Measurements from ENCODE around the gene PRPH.

Gene PRPH

GRCh38 chr12:49334226-49334625 lies 39.3 kb downstream of the PRPH start:
- H3F3A ChIP-seq (ENCODE audit: insufficient read depth), result no peaks in the 10 kb centered on the region
- H2AFZ ChIP-seq (ENCODE audit: low read depth, low read length, severe bottlenecking), result no peak overlapping the region
- H3K27me3 ChIP-seq (ENCODE audit: low read length), result no peaks in the 10 kb centered on the region
- H3K9me3 ChIP-seq (ENCODE audit: insufficient read depth, low read length), result no peaks in the 10 kb centered on the region
- H3K79me2 ChIP-seq (ENCODE audit: insufficient read depth, low read length), result no peaks in the 10 kb centered on the region
- no peaks in the 10 kb centered on the region for H3K9me2 ChIP-seq (replicated peaks; ENCODE audit: insufficient read depth, low read length)
- H3K9ac ChIP-seq (ENCODE audit: low read length), result no peak overlapping the region
- H3K4me2 ChIP-seq (ENCODE audit: low read depth, low read length, poor library complexity, severe bottlenecking), result no peak overlapping the region
- no peak overlapping the region for H3K4me3 ChIP-seq (ENCODE audit: insufficient read depth, low read length, poor library complexity, severe bottlenecking)
- H3K36me3 ChIP-seq (ENCODE audit: low read length), result no peaks in the 10 kb centered on the region; the same call in 1 of the 2 replicates
- no peak overlapping the region for H3K27ac ChIP-seq (ENCODE audit: low read depth, low read length)
- no peaks in the 10 kb centered on the region for H4K20me1 ChIP-seq (ENCODE audit: low read depth, low read length)
- no peak for TF ChIP-seq CTCF (IDR thresholded peaks at IDR 0.05; ENCODE audit: insufficient read depth, low read length, poor library complexity, severe bottlenecking)
- no peak for TF ChIP-seq EZH2phosphoT487 (conservative IDR thresholded peaks at IDR 0.05; ENCODE audit: low read length)

GRCh38 chr12:49334681-49335080 lies 39.7 kb downstream of the PRPH start:
- Histone ChIP-seq H3K4me3 (ENCODE audit: insufficient read depth, low read length, poor library complexity, severe bottlenecking) (no peak overlapping the region), H3K36me3 (ENCODE audit: low read length) (no peaks in the 10 kb centered on the region; the same call in 1 of the 2 replicates), H4K20me1 (ENCODE audit: low read depth, low read length) (no peaks in the 10 kb centered on the region), H3K79me2 (ENCODE audit: insufficient read depth, low read length) (no peaks in the 10 kb centered on the region), H3K27me3 (ENCODE audit: low read length) (no peaks in the 10 kb centered on the region), H3K27ac (ENCODE audit: low read depth, low read length) (no peak overlapping the region), H3K9ac (ENCODE audit: low read length) (no peak overlapping the region), H3F3A (ENCODE audit: insufficient read depth) (no peaks in the 10 kb centered on the region), H3K9me2 (replicated peaks; ENCODE audit: insufficient read depth, low read length) (no peaks in the 10 kb centered on the region), H2AFZ (ENCODE audit: low read depth, low read length, severe bottlenecking) (no peak overlapping the region), H3K9me3 (ENCODE audit: insufficient read depth, low read length) (no peaks in the 10 kb centered on the region), H3K4me2 (ENCODE audit: low read depth, low read length, poor library complexity, severe bottlenecking) (no peak overlapping the region)
- TF ChIP-seq CTCF (IDR thresholded peaks at IDR 0.05; ENCODE audit: insufficient read depth, low read length, poor library complexity, severe bottlenecking) (no peak), EZH2phosphoT487 (conservative IDR thresholded peaks at IDR 0.05; ENCODE audit: low read length) (no peak)

- no peaks in the 10 kb centered on the region for H3F3A ChIP-seq (ENCODE audit: insufficient read depth)
- TF ChIP-seq EZH2phosphoT487 (conservative IDR thresholded peaks at IDR 0.05; ENCODE audit: low read length), result no peak
- TF ChIP-seq CTCF (IDR thresholded peaks at IDR 0.05; ENCODE audit: insufficient read depth, low read length, poor library complexity, severe bottlenecking), result no peak
- H2AFZ ChIP-seq (ENCODE audit: low read depth, low read length, severe bottlenecking), result no peak overlapping the region
- no peaks in the 10 kb centered on the region; the same call in 1 of the 2 replicates for H3K36me3 ChIP-seq (ENCODE audit: low read length)
- no peak overlapping the region for H3K9ac ChIP-seq (ENCODE audit: low read length)
- no peaks in the 10 kb centered on the region for H4K20me1 ChIP-seq (ENCODE audit: low read depth, low read length)
- no peak overlapping the region for H3K4me3 ChIP-seq (ENCODE audit: insufficient read depth, low read length, poor library complexity, severe bottlenecking)
- H3K9me2 ChIP-seq (replicated peaks; ENCODE audit: insufficient read depth, low read length), result no peaks in the 10 kb centered on the region
- no peaks in the 10 kb centered on the region for H3K79me2 ChIP-seq (ENCODE audit: insufficient read depth, low read length)
- no peak overlapping the region for H3K27ac ChIP-seq (ENCODE audit: low read depth, low read length)
- H3K27me3 ChIP-seq (ENCODE audit: low read length), result no peaks in the 10 kb centered on the region
- H3K4me2 ChIP-seq (ENCODE audit: low read depth, low read length, poor library complexity, severe bottlenecking), result no peak overlapping the region
- no peaks in the 10 kb centered on the region for H3K9me3 ChIP-seq (ENCODE audit: insufficient read depth, low read length)
Measured at GRCh38 chr12:49335118-49335954, 40.4 kb downstream of the PRPH start.
